OCI-LY3 (cell line): ENCODE results near the gene NDRG3.

Experiments used
- H2AFZ ChIP-seq: fragments of 200-600, 300-600 bp; shearing (Covaris generic); 2 replicates; pipeline ENCODE4 v1.6.0; 2014; ENCODE audit warnings: antibody characterized with exemption, low read depth, low read length
- H3K27ac ChIP-seq: fragments of 200-600, 300-600 bp; sonication (generic); 2 replicates; pipeline ENCODE4 v1.5.1; 2014; ENCODE audit warnings: mild to moderate bottlenecking, low read length, moderate library complexity, mixed read lengths
- H3K27me3 ChIP-seq: fragments of 200-600, 300-600 bp; sonication (generic); 2 replicates; pipeline ENCODE4 v1.6.1; 2014; ENCODE audit warnings: low read depth, low read length, mixed read lengths
- H3K36me3 ChIP-seq: fragments of 200-600, 300-600 bp; sonication (generic); replicated peaks from 2 replicates; pipeline ENCODE3; 2014; ENCODE audit warnings: low read depth, low read length, mixed read lengths
- H3K4me1 ChIP-seq: fragments of 300-600, 200-600 bp; sonication (generic); 2 replicates; pipeline ENCODE4 v1.6.1; 2014; ENCODE audit warnings: low read length, mixed read lengths
- H3K4me2 ChIP-seq: fragments of 200-600, 300-600 bp; sonication (generic); 2 replicates; pipeline ENCODE4 v1.6.1; 2014; ENCODE audit warnings: low read length, mixed read lengths
- H3K4me3 ChIP-seq: fragments of 300-600, 200-600 bp; sonication (generic); 2 replicates; pipeline ENCODE4 v1.5.1; 2014; ENCODE audit warnings: antibody characterized with exemption, mild to moderate bottlenecking, low read length, moderate library complexity
- H3K79me2 ChIP-seq: fragments of 300-600, 200-600 bp; shearing (Covaris generic); 2 replicates; pipeline ENCODE4 v1.6.1; 2014; ENCODE audit warnings: mild to moderate bottlenecking, low read length, mixed read lengths
- H3K9ac ChIP-seq: fragments of 300-600, 200-600 bp; shearing (Covaris generic); 2 replicates; pipeline ENCODE4 v1.6.0; 2014; ENCODE audit warnings: mild to moderate bottlenecking, low read length, moderate library complexity
- H3K9me3 ChIP-seq: fragments of 200-600, 300-600 bp; shearing (Covaris generic); 2 replicates; pipeline ENCODE4 v1.6.1; 2014; ENCODE audit warnings: low read length, mixed read lengths; ENCODE audit not compliant: insufficient read depth
- H4K20me1 ChIP-seq: fragments of 200-600, 300-600 bp; sonication (generic); 2 replicates; pipeline ENCODE4 v1.6.1; 2016; ENCODE audit warnings: low read length, mixed read lengths; ENCODE audit not compliant: insufficient read depth
- EZH2phosphoT487 ChIP-seq: fragments of 200-600 bp; shearing (Covaris generic); IDR thresholded peaks from 2 replicates; pipeline ENCODE4 v1.6.1; 2018; ENCODE audit warnings: antibody characterized with exemption, mixed run types, low read depth
- TF ChIP-seq, protein P1 (sequence below): fragments of 200-600, 300-600 bp; sonication (generic); IDR thresholded peaks from 2 replicates; pipeline ENCODE4 v1.5.1; 2014; ENCODE audit warnings: antibody characterized with exemption, low read length, low read depth

NDRG3 gene

DNA sequence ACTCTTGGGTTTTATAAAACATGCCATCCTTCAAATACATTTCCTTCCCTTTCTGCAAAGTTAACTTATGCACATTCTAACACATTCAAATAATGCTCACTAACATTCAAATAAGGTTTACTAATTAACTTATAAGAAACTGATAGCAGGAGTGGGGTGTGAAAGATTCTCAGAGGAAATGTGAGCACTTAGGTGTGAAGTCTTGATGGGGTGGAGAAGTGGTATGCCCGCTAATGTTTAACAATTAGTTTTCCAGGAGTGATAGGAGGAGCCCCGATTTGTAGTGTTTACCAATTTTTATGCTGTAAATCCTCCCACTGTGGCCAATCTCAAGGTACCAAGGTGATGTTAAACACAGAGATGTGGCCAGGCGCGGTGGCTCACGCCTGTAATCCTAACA, 46.0 kb upstream of the NDRG3 start:
- peaks cover 10% of the 10 kb centered on the region for H3K36me3 ChIP-seq
- H3K9me3 ChIP-seq, result no peaks in the 10 kb centered on the region
- TF ChIP-seq EZH2phosphoT487, result no peak
- TF ChIP-seq, protein P1, sequence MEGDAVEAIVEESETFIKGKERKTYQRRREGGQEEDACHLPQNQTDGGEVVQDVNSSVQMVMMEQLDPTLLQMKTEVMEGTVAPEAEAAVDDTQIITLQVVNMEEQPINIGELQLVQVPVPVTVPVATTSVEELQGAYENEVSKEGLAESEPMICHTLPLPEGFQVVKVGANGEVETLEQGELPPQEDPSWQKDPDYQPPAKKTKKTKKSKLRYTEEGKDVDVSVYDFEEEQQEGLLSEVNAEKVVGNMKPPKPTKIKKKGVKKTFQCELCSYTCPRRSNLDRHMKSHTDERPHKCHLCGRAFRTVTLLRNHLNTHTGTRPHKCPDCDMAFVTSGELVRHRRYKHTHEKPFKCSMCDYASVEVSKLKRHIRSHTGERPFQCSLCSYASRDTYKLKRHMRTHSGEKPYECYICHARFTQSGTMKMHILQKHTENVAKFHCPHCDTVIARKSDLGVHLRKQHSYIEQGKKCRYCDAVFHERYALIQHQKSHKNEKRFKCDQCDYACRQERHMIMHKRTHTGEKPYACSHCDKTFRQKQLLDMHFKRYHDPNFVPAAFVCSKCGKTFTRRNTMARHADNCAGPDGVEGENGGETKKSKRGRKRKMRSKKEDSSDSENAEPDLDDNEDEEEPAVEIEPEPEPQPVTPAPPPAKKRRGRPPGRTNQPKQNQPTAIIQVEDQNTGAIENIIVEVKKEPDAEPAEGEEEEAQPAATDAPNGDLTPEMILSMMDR, result no peak
- no peak overlapping the region for H3K4me2 ChIP-seq
- H3K9ac ChIP-seq, result no peak overlapping the region
- H2AFZ ChIP-seq, result no peak overlapping the region
- H3K27me3 ChIP-seq, result no peaks in the 10 kb centered on the region
- no peaks in the 10 kb centered on the region for H4K20me1 ChIP-seq
- H3K4me1 ChIP-seq, result peaks cover 11% of the 10 kb centered on the region
- H3K4me3 ChIP-seq, result no peak overlapping the region
- H3K79me2 ChIP-seq, result no peaks in the 10 kb centered on the region
- no peak overlapping the region for H3K27ac ChIP-seq

DNA sequence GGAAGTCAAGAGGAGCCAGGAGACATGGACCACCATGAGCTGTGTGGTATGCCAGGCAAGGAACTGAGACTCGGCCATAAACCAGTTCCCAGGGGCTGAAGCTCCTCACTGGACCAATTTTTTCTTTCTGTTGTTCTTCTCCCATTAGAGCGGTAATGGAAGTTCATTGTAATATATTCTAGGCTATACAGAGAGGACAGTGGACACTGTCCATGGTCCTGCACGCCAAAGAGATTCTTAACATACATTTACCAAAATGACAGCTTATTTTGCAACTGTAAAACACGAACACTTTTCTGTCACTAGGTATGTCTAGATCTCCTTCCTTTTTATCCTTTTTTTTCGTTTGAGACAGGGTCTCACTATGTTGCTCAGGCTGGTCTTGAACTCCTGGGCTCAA, 40.8 kb upstream of the NDRG3 start:
- H3K27ac ChIP-seq, result no peak overlapping the region
- H3K27me3 ChIP-seq, result no peaks in the 10 kb centered on the region
- no peak overlapping the region for H3K4me2 ChIP-seq
- H3K9me3 ChIP-seq, result no peaks in the 10 kb centered on the region
- H3K79me2 ChIP-seq, result no peaks in the 10 kb centered on the region
- peaks cover 1% of the 10 kb centered on the region; the same call in 1 of the 2 replicates for H3K4me1 ChIP-seq
- no peaks in the 10 kb centered on the region; the same call in 1 of the 2 replicates for H4K20me1 ChIP-seq
- H2AFZ ChIP-seq, result no peak overlapping the region
- no peak overlapping the region for H3K4me3 ChIP-seq
- no peak overlapping the region for H3K9ac ChIP-seq
- TF ChIP-seq, protein P1, result no peak
- TF ChIP-seq EZH2phosphoT487, result no peak
- peaks cover 3% of the 10 kb centered on the region for H3K36me3 ChIP-seq

DNA sequence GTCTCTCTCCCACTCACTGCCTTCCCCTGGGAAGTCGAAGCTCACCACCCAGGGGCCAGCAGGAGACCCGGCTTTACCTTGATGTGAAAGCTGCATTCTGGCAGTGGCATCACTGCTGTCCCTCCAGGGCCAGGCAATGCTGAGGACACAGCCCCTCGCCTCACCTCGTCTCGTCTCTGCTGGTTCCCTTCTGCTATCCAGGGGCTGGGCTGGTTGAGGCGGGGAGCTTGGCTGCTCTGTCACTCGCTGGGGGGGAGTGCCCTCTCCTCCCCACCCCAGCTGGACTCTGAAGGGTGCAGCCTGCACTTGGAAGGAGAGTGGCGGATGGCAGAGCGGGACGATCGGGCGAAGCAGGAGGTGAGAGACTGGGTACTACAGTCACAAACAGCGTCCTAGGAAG, 40.4 kb upstream of the NDRG3 start:
- no peaks in the 10 kb centered on the region; the same call in 1 of the 2 replicates for H4K20me1 ChIP-seq
- no peak overlapping the region for H3K4me2 ChIP-seq
- no peaks in the 10 kb centered on the region for H3K79me2 ChIP-seq
- no peaks in the 10 kb centered on the region for H3K9me3 ChIP-seq
- H3K27ac ChIP-seq, result no peak overlapping the region
- no peak overlapping the region for H3K4me3 ChIP-seq
- H3K36me3 ChIP-seq, result no peaks in the 10 kb centered on the region
- no peaks in the 10 kb centered on the region for H3K4me1 ChIP-seq
- no peak overlapping the region for H3K9ac ChIP-seq
- no peak overlapping the region for H2AFZ ChIP-seq
- H3K27me3 ChIP-seq, result no peaks in the 10 kb centered on the region
- TF ChIP-seq, protein P1, result no peak

DNA sequence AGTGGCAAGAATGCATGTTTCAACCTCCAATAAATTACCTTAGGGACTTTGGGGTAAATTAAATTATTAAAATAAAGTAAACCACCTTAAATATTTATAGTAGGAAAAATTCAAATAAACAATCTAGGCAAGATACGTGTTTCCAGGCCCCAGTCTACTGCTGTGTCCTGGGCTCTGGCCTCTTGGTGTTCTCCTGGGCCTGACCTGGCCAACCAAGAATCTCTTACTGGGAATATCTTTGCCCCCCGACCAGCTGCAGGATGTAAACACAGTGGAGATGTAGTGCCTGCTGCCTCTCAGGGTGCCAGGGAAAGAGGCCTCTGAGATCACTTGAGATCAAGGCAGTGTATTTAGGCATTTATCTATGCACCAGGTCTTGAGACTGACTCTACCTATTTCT, 39.4 kb upstream of the NDRG3 start:
- H3K79me2 ChIP-seq, result no peaks in the 10 kb centered on the region
- TF ChIP-seq, protein P1, result no peak
- H3K36me3 ChIP-seq, result no peaks in the 10 kb centered on the region
- no peak overlapping the region for H2AFZ ChIP-seq
- no peaks in the 10 kb centered on the region for H3K27me3 ChIP-seq
- no peak overlapping the region for H3K9ac ChIP-seq
- no peaks in the 10 kb centered on the region for H3K9me3 ChIP-seq
- H3K4me3 ChIP-seq, result no peak overlapping the region
- no peaks in the 10 kb centered on the region; the same call in 1 of the 2 replicates for H4K20me1 ChIP-seq
- H3K27ac ChIP-seq, result no peak overlapping the region
- H3K4me1 ChIP-seq, result no peaks in the 10 kb centered on the region
- no peak overlapping the region for H3K4me2 ChIP-seq
